ENCODE measurements around the gene NPRL2. TPM values are rescaled to one million over a fixed set of nuclear protein-coding genes. Genes with fewer than 3 reads are reported as not detected.

NPRL2 gene
- total and polyA plus RNA-seq, 2 of the 13 experiments (the other 11 are each of a cell fraction or from before 2014, with no cell fraction given), result 30.6 to 51.4 TPM

- TF ChIP-seq TFAP4 (IDR thresholded peaks at IDR 0.05; ENCODE audit: borderline replicate concordance, low read depth), result peak; percentile 46; the same call in 1 of the 2 replicates
- TF ChIP-seq ZNF580 (CRISPR knock-in tag; IDR thresholded peaks at IDR 0.05; ENCODE audit: borderline replicate concordance, low read depth), result 0 out of 2 replicates have a peak, but pooled peaks have one; percentile 62
- no peak for TF ChIP-seq RAD51 (IDR thresholded peaks at IDR 0.05; ENCODE audit: borderline replicate concordance)
- no peak for TF ChIP-seq ZMYM3 (CRISPR knock-in tag; IDR thresholded peaks at IDR 0.05)
- TF ChIP-seq PRMT3 (CRISPR knock-in tag; IDR thresholded peaks at IDR 0.05; ENCODE audit: borderline replicate concordance, low read depth), result no peak
- TF ChIP-seq GPN1 (CRISPR knock-in tag; IDR thresholded peaks at IDR 0.05; ENCODE audit: borderline replicate concordance), result no peak
- TF ChIP-seq ZFY (CRISPR knock-in tag; IDR thresholded peaks at IDR 0.05), result peak; percentile 100
- TF ChIP-seq TBP (CRISPR knock-in tag; IDR thresholded peaks at IDR 0.05), result peak; percentile 96; the same call in 1 of the 2 replicates
- 0 out of 2 replicates have a peak, but pooled peaks have one; percentile 19 for TF ChIP-seq ZNF281 (CRISPR knock-in tag; IDR thresholded peaks at IDR 0.05; ENCODE audit: borderline replicate concordance)
- TF ChIP-seq PRDM15 (CRISPR knock-in tag; IDR thresholded peaks at IDR 0.05), result no peak
- peak; percentile 69; the same call in 1 of the 2 replicates for TF ChIP-seq ZNF317 (CRISPR knock-in tag; IDR thresholded peaks at IDR 0.05)
- TF ChIP-seq NFYC (CRISPR knock-in tag; IDR thresholded peaks at IDR 0.05), result peak; percentile 54
- peak; percentile 98 for TF ChIP-seq GABPB1 (CRISPR knock-in tag; IDR thresholded peaks at IDR 0.05)
- TF ChIP-seq TRIM24 (CRISPR knock-in tag; IDR thresholded peaks at IDR 0.05), result no peak
- TF ChIP-seq RFXAP (CRISPR knock-in tag; IDR thresholded peaks at IDR 0.05; ENCODE audit: borderline replicate concordance), result peak; percentile 79; the same call in 1 of the 2 replicates
- no peak for TF ChIP-seq RFX1 (IDR thresholded peaks at IDR 0.05)
- TF ChIP-seq HOXA5 (CRISPR knock-in tag; IDR thresholded peaks at IDR 0.05), result peak; percentile 33; the same call in 1 of the 2 replicates
- TF ChIP-seq SIN3B (IDR thresholded peaks at IDR 0.05; ENCODE audit: low read length), result no peak
- peak; percentile 96 for TF ChIP-seq ZNF574 (CRISPR knock-in tag; IDR thresholded peaks at IDR 0.05)
Measured at GRCh38 chr3:50358911-50359759, 8.6 kb upstream of the NPRL2 start, which contains the start of gene TMEM115 (continued).

Data from HepG2 (cell line).